Liver (tissue), 9 donors: ENCODE data around the gene CCL27. TPM values are rescaled to one million over a fixed set of nuclear protein-coding genes. Genes with fewer than 3 reads are reported as not detected.

Source experiments
- DNase-seq: peaks from one replicate; pipeline ENCODE4 v3.0.0-alpha.2; 2017; ENCODE audit warnings: low spot score
- H3K27ac ChIP-seq, 2 donors: one replicate each; pipeline ENCODE4 v1.7.0; 2013; ENCODE audit warnings: inconsistent platforms in 2 of 2, low read length in 2 of 2, control low read depth in 1 of 2, low read depth in 1 of 2, mild to moderate bottlenecking in 1 of 2
- H3K27me3 ChIP-seq, 4 donors: one replicate each; pipeline versions ENCODE4 v1.6.1 to v1.7.0; 2013; ENCODE audit warnings: low read length in 3 of 4, inconsistent platforms in 1 of 4, mild to moderate bottlenecking in 1 of 4, moderate library complexity in 1 of 4; ENCODE audit not compliant: control insufficient read depth in 4 of 4, insufficient read depth in 4 of 4
- H3K36me3 ChIP-seq, 4 donors: one replicate each; pipeline versions ENCODE4 v1.6.1 to v1.7.0; 2013; ENCODE audit warnings: low read length in 3 of 4, mild to moderate bottlenecking in 3 of 4, low read depth in 1 of 4, moderate library complexity in 1 of 4; ENCODE audit not compliant: control insufficient read depth in 4 of 4, insufficient read depth in 3 of 4
- H3K4me1 ChIP-seq, 4 donors: one replicate each; pipeline versions ENCODE4 v1.6.1 to v1.7.0; 2013; ENCODE audit warnings: low read length in 3 of 4, mild to moderate bottlenecking in 3 of 4, moderate library complexity in 1 of 4; ENCODE audit not compliant: control insufficient read depth in 4 of 4, insufficient read depth in 4 of 4
- H3K4me3 ChIP-seq, 3 donors: one replicate each; pipeline versions ENCODE4 v1.6.1 to v1.7.0; 2013; ENCODE audit warnings: low read length in 3 of 3, control low read depth in 1 of 3, low read depth in 1 of 3, mild to moderate bottlenecking in 1 of 3
- H3K9ac ChIP-seq, 2 donors: one replicate each; pipeline ENCODE4 v1.7.0; 2013; ENCODE audit warnings: low read length in 2 of 2, mild to moderate bottlenecking in 2 of 2, moderate library complexity in 2 of 2, control low read depth in 1 of 2, low read depth in 1 of 2
- H3K9me3 ChIP-seq, 4 donors: one replicate each; pipeline versions ENCODE4 v1.6.1 to v1.7.0; 2013; ENCODE audit warnings: low read length in 3 of 4; ENCODE audit not compliant: control insufficient read depth in 4 of 4
- EGR1 ChIP-seq, 2 donors: IDR thresholded peaks; 2 replicates each; pipeline ENCODE4 v1.6.1; 2016 to 2018; ENCODE audit warnings: antibody characterized with exemption in 2 of 2, low read depth in 2 of 2
- FOXA1 ChIP-seq: IDR thresholded peaks from 2 replicates; pipeline ENCODE4 v1.6.1; 2016; ENCODE audit warnings: antibody characterized with exemption
- FOXA2 ChIP-seq: IDR thresholded peaks from 2 replicates; pipeline ENCODE4 v1.6.1; 2016; ENCODE audit warnings: antibody characterized with exemption
- GABPA ChIP-seq, 2 donors: IDR thresholded peaks in 1 of 2; conservative IDR thresholded peaks in 1 of 2; 2 replicates each; pipeline ENCODE4 v1.6.1; 2016; ENCODE audit warnings: antibody characterized with exemption in 2 of 2, mild to moderate bottlenecking in 1 of 2, moderate library complexity in 1 of 2
- HNF4A ChIP-seq, 2 donors: conservative IDR thresholded peaks; 2 replicates each; pipeline ENCODE4 v1.6.1; 2016; ENCODE audit warnings: antibody characterized with exemption in 2 of 2, mild to moderate bottlenecking in 2 of 2
- HNF4G ChIP-seq: IDR thresholded peaks from 2 replicates; pipeline ENCODE4 v1.6.1; 2016; ENCODE audit warnings: antibody characterized with exemption
- JUND ChIP-seq, 2 donors: IDR thresholded peaks; 2 replicates each; pipeline ENCODE4 v1.6.1; 2016; ENCODE audit warnings: antibody characterized with exemption in 2 of 2
- MAX ChIP-seq: IDR thresholded peaks from 2 replicates; pipeline ENCODE4 v1.6.1; 2016; ENCODE audit warnings: antibody characterized with exemption
- RXRA ChIP-seq, 2 donors: IDR thresholded peaks; 2 replicates each; pipeline ENCODE4 v1.6.1; 2017 to 2018; ENCODE audit warnings: antibody characterized with exemption in 2 of 2, mild to moderate bottlenecking in 1 of 2
- TAF1 ChIP-seq: conservative IDR thresholded peaks from 2 replicates; pipeline ENCODE4 v1.6.1; 2016; ENCODE audit warnings: antibody characterized with exemption, mild to moderate bottlenecking
- YY1 ChIP-seq: IDR thresholded peaks from 2 replicates; pipeline ENCODE4 v1.6.1; 2016; ENCODE audit warnings: antibody characterized with exemption, mild to moderate bottlenecking
- WGBS: extraction: QIAGEN DNeasy Blood & Tissue Kit; methylation state at CpG from one replicate; pipeline ENCODE4 v1.1.7; 2013; 5-methylcytosine and 5-hydroxymethylcytosine counted together
- polyA plus RNA-seq, 2 donors: library from polyadenylated mRNA; stranded (reverse) in 1 of 2; unstranded in 1 of 2; fragments of 200-250 nt in 1 of 2; fragments of >200 nt in 1 of 2; fragmentation: Nextera tagmentation in 1 of 2; extraction: Ambion mirVana in 1 of 2; gene quantifications; one replicate each; pipeline versions ENCODE4 v1.2.1 to v1.2.3, GENCODE V29; 2013 to 2015
- total RNA-seq, 2 donors: library from RNA; depleted of rRNA; stranded (reverse); fragments of >200 nt; gene quantifications; one replicate each; pipeline ENCODE4 v1.2.3, GENCODE V29; 2014
- TF ChIP-seq, protein P1 (sequence below): IDR thresholded peaks from 2 replicates; pipeline ENCODE4 v1.6.1; 2016; ENCODE audit warnings: antibody characterized with exemption
- TF ChIP-seq, protein P2 (sequence below): IDR thresholded peaks from 2 replicates; pipeline ENCODE4 v1.6.1; 2016; ENCODE audit warnings: antibody characterized with exemption, mild to moderate bottlenecking
- donor health status: healthy.
- donor health status: healthy.
- donor health status: healthy.
- donor health status: healthy.
- donor health status: healthy.

CCL27 gene
- total and polyA plus RNA-seq, 4 donors, result not detected

GRCh38 chr9:34686231-34686630 lies 23.8 kb upstream of the CCL27 start (continued):
- TF ChIP-seq, protein P1, sequence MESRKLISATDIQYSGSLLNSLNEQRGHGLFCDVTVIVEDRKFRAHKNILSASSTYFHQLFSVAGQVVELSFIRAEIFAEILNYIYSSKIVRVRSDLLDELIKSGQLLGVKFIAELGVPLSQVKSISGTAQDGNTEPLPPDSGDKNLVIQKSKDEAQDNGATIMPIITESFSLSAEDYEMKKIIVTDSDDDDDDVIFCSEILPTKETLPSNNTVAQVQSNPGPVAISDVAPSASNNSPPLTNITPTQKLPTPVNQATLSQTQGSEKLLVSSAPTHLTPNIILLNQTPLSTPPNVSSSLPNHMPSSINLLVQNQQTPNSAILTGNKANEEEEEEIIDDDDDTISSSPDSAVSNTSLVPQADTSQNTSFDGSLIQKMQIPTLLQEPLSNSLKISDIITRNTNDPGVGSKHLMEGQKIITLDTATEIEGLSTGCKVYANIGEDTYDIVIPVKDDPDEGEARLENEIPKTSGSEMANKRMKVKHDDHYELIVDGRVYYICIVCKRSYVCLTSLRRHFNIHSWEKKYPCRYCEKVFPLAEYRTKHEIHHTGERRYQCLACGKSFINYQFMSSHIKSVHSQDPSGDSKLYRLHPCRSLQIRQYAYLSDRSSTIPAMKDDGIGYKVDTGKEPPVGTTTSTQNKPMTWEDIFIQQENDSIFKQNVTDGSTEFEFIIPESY, result no peak
- TF ChIP-seq RXRA (IDR thresholded peaks at IDR 0.05), result no peak
- TF ChIP-seq FOXA1, result no peak
- TF ChIP-seq HNF4G, result no peak
- TF ChIP-seq TAF1, result no peak

DNA sequence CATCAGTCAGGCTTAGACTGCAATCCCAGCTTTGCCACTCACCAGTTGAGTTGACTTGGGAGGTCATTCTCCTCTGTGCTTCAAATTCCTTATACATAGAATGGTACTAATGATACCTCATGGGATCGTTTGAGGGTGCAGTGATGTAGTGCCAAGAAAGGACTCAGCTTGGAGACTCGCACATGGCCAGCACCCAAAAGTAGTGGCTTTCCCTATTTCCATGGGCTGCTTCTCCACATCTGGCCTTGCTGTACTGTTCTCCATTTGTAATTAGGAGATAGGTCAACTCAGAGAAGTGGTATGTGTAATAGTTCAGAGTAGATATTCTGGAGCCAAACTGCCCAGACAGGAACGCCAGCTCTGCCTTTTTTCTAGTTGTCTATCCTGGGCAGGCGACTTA lies 23.1 kb upstream of the CCL27 start:
- H3K27me3 ChIP-seq, result no peaks in the 10 kb centered on the region
- WGBS, result 79% methylated on average over 4 of the region's 4 CpGs
- no peak overlapping the region for H3K4me3 ChIP-seq
- no peaks in the 10 kb centered on the region for H3K36me3 ChIP-seq
- no peak overlapping the region for H3K9ac ChIP-seq
- no peak overlapping the region for H3K27ac ChIP-seq
- H3K9me3 ChIP-seq, result no peaks in the 10 kb centered on the region
- peaks cover 18 to 53% (median 47%) of the 10 kb centered on the region in 4 donors for H3K4me1 ChIP-seq
- TF ChIP-seq YY1, result no peak
- no peak for TF ChIP-seq GABPA (IDR thresholded peaks at IDR 0.05 in 1 of 2, conservative IDR thresholded peaks at IDR 0.05 in 1 of 2)
- TF ChIP-seq HNF4A (conservative IDR thresholded peaks at IDR 0.05), result peak in 1 of 2 donors; percentile 13
- TF ChIP-seq RXRA (IDR thresholded peaks at IDR 0.05), result peak in 1 of 2 donors; percentile 7
- no peak for DNase-seq

GRCh38 chr9:34684816-34685215 lies 22.4 kb upstream of the CCL27 start:
- H3K27me3 ChIP-seq, result no peaks in the 10 kb centered on the region
- no peak for TF ChIP-seq MAX
- H3K27ac ChIP-seq, result no peak overlapping the region
- no peaks in the 10 kb centered on the region for H3K9me3 ChIP-seq
- DNase-seq, result no peak
- H3K4me3 ChIP-seq, result no peak overlapping the region
- H3K4me1 ChIP-seq, result peaks cover 17 to 46% (median 40%) of the 10 kb centered on the region in 4 donors
- 98% methylated on average over 4 of the region's 4 CpGs for WGBS
- H3K9ac ChIP-seq, result no peak overlapping the region
- H3K36me3 ChIP-seq, result no peaks in the 10 kb centered on the region

DNA sequence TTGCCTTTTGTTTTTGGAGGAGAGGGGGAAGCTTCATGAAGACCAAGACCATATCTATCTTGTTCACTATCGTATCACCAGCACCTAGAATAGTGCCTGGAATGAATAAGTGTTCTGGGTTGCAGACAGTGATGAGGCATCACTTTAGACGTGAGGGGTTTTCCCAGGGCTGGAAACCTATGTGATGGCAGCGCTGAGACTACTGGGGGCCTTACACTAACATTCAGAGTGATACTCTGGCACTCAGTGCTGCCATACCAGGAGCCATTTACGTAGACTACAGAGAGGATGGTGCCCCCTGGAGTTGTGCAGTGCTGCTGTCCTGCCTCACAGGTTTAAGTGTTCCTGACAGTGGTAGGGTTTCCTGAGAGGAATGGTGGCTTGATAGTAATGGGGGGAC lies 21.7 kb upstream of the CCL27 start:
- Histone ChIP-seq H3K36me3 (no peaks in the 10 kb centered on the region), H3K4me1 (peaks cover 13 to 39% (median 33%) of the 10 kb centered on the region in 4 donors), H3K27me3 (no peaks in the 10 kb centered on the region), H3K9ac (no peak overlapping the region), H3K9me3 (no peaks in the 10 kb centered on the region), H3K27ac (no peak overlapping the region), H3K4me3 (no peak overlapping the region)
- WGBS, result 93% methylated on average over 4 of the region's 4 CpGs
- TF ChIP-seq RXRA (IDR thresholded peaks at IDR 0.05), result no peak
- no peak for TF ChIP-seq HNF4G
- TF ChIP-seq, protein P2, sequence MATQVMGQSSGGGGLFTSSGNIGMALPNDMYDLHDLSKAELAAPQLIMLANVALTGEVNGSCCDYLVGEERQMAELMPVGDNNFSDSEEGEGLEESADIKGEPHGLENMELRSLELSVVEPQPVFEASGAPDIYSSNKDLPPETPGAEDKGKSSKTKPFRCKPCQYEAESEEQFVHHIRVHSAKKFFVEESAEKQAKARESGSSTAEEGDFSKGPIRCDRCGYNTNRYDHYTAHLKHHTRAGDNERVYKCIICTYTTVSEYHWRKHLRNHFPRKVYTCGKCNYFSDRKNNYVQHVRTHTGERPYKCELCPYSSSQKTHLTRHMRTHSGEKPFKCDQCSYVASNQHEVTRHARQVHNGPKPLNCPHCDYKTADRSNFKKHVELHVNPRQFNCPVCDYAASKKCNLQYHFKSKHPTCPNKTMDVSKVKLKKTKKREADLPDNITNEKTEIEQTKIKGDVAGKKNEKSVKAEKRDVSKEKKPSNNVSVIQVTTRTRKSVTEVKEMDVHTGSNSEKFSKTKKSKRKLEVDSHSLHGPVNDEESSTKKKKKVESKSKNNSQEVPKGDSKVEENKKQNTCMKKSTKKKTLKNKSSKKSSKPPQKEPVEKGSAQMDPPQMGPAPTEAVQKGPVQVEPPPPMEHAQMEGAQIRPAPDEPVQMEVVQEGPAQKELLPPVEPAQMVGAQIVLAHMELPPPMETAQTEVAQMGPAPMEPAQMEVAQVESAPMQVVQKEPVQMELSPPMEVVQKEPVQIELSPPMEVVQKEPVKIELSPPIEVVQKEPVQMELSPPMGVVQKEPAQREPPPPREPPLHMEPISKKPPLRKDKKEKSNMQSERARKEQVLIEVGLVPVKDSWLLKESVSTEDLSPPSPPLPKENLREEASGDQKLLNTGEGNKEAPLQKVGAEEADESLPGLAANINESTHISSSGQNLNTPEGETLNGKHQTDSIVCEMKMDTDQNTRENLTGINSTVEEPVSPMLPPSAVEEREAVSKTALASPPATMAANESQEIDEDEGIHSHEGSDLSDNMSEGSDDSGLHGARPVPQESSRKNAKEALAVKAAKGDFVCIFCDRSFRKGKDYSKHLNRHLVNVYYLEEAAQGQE, result no peak
- TF ChIP-seq FOXA2, result no peak
- no peak for TF ChIP-seq JUND (IDR thresholded peaks at IDR 0.05)
- TF ChIP-seq TAF1, result no peak
- no peak for TF ChIP-seq YY1
- no peak for TF ChIP-seq EGR1 (IDR thresholded peaks at IDR 0.05; ENCODE audit: low read depth in 2 of 2)
- no peak for DNase-seq
